Stimulated activated CD4-positive, alpha-beta T cell treated with anti-CD3 and anti-CD28 coated beads, TNF-alpha, amount 100 ng/mL, for 4 hours (primary cell): ENCODE measurements around the gene DUSP5.

Source experiments
- DNase-seq, 3 experiments: peaks; one replicate each; pipeline ENCODE4 v3.0.0-alpha.2; 2020; ENCODE audit warnings: low read depth in 3 of 3

Gene DUSP5

GRCh38 chr10:110499796-110500514, 2.2 kb downstream of the DUSP5 start:
- no peak for DNase-seq

- no peak for DNase-seq
Observed at GRCh38 chr10:110500515-110500905, 2.8 kb downstream of the DUSP5 start.

GRCh38 chr10:110501142-110501937, 3.6 kb downstream of the DUSP5 start:
- peak in 2 of 3 experiments; percentile 32 to 55 for DNase-seq

- no peak for DNase-seq
Observed at GRCh38 chr10:110502072-110502845, 4.6 kb downstream of the DUSP5 start.

- no peak for DNase-seq
Observed at GRCh38 chr10:110502851-110503301, 5.2 kb downstream of the DUSP5 start.

GRCh38 chr10:110503528-110504110, 5.9 kb downstream of the DUSP5 start:
- DNase-seq = no peak

GRCh38 chr10:110504111-110504735, 6.5 kb downstream of the DUSP5 start:
- DNase-seq = peak in 1 of 3 experiments; percentile 53

GRCh38 chr10:110505130-110505770, 7.5 kb downstream of the DUSP5 start:
- no peak for DNase-seq

- DNase-seq = no peak
Observed at GRCh38 chr10:110506448-110506847, 8.7 kb downstream of the DUSP5 start.

GRCh38 chr10:110507346-110507745, 9.6 kb downstream of the DUSP5 start:
- no peak for DNase-seq

GRCh38 chr10:110508159-110508788, 10.6 kb downstream of the DUSP5 start:
- DNase-seq = no peak

- no peak for DNase-seq
Observed at GRCh38 chr10:110508806-110509544, 11.3 kb downstream of the DUSP5 start.

- DNase-seq = no peak
Observed at GRCh38 chr10:110509560-110509959, 11.9 kb downstream of the DUSP5 start.

GRCh38 chr10:110510086-110510485, 12.4 kb downstream of the DUSP5 start:
- no peak for DNase-seq

- no peak for DNase-seq
Observed at GRCh38 chr10:110510730-110511129, 13.0 kb downstream of the DUSP5 start.

- DNase-seq = no peak
Observed at GRCh38 chr10:110511734-110512449, 14.2 kb downstream of the DUSP5 start.

GRCh38 chr10:110512461-110513187, 14.9 kb downstream of the DUSP5 start:
- peak in 2 of 3 experiments; percentile 49 to 58 for DNase-seq

GRCh38 chr10:110513949-110514348, 16.2 kb downstream of the DUSP5 start:
- no peak for DNase-seq
